Muscle layer of colon (tissue), 2 donors: ENCODE measurements around the gene BRD9.
"Not testable (repeated sequence)": the region's sequence is repeated elsewhere in the genome, so short reads cannot be mapped to it uniquely, and the experiment has no call there.

Experiments
- H3K27ac ChIP-seq: one replicate; pipeline ENCODE4 v1.7.0; 2013; ENCODE audit warnings: low read depth, mild to moderate bottlenecking, low read length, moderate library complexity
- H3K27me3 ChIP-seq, 2 donors: one replicate each; pipeline ENCODE4 v1.7.0; 2013; ENCODE audit warnings: low read length in 2 of 2, mild to moderate bottlenecking in 2 of 2; ENCODE audit not compliant: insufficient read depth in 2 of 2, control insufficient read depth in 1 of 2
- H3K36me3 ChIP-seq: one replicate; pipeline ENCODE4 v1.7.0; 2013; ENCODE audit warnings: mild to moderate bottlenecking, low read length; ENCODE audit not compliant: insufficient read depth
- H3K4me1 ChIP-seq: one replicate; pipeline ENCODE4 v1.7.0; 2013; ENCODE audit warnings: mild to moderate bottlenecking, low read length; ENCODE audit not compliant: insufficient read depth
- H3K4me3 ChIP-seq, 2 donors: one replicate each; pipeline ENCODE4 v1.7.0; 2013; ENCODE audit warnings: low read length in 2 of 2, low read depth in 1 of 2, mild to moderate bottlenecking in 1 of 2, moderate library complexity in 1 of 2
- H3K9ac ChIP-seq: one replicate; pipeline ENCODE4 v1.7.0; 2013; ENCODE audit warnings: low read length
- H3K9me3 ChIP-seq: one replicate; pipeline ENCODE4 v1.7.0; 2013; ENCODE audit warnings: mild to moderate bottlenecking, low read length
- donor health status: abdominal sarcoma.
- donor health status: Adenocarcinoma of cecum.

The BRD9 gene

GRCh38 chr5:825544-825943, 67.1 kb downstream of the BRD9 start:
- H3K27ac ChIP-seq, H3K27me3 ChIP-seq, H3K4me1 ChIP-seq, H3K4me3 ChIP-seq, H3K9ac ChIP-seq, H3K9me3 ChIP-seq, H3K36me3 ChIP-seq: not testable (repeated sequence)

GRCh38 chr5:821504-821903, 71.1 kb downstream of the BRD9 start:
- H3K27ac ChIP-seq: no peak overlapping the region
- H3K4me1 ChIP-seq: no peaks in the 10 kb centered on the region
- H3K4me3 ChIP-seq: no peak overlapping the region
- no peaks in the 10 kb centered on the region for H3K9me3 ChIP-seq
- no peak overlapping the region for H3K9ac ChIP-seq
- H3K27me3 ChIP-seq: no peaks in the 10 kb centered on the region
- no peaks in the 10 kb centered on the region for H3K36me3 ChIP-seq

GRCh38 chr5:820245-820644, 72.4 kb downstream of the BRD9 start:
- Histone ChIP-seq H3K9me3 (no peaks in the 10 kb centered on the region), H3K4me3 (no peak overlapping the region), H3K9ac (no peak overlapping the region), H3K36me3 (no peaks in the 10 kb centered on the region), H3K27me3 (no peaks in the 10 kb centered on the region), H3K27ac (no peak overlapping the region), H3K4me1 (no peaks in the 10 kb centered on the region)

- Histone ChIP-seq H3K27me3 (no peaks in the 10 kb centered on the region), H3K9ac (no peak overlapping the region), H3K4me1 (no peaks in the 10 kb centered on the region), H3K4me3 (no peak overlapping the region), H3K36me3 (no peaks in the 10 kb centered on the region), H3K9me3 (no peaks in the 10 kb centered on the region), H3K27ac (no peak overlapping the region)
These were observed 73.5 kb downstream of the BRD9 start for GRCh38 chr5:819078-819477.

DNA sequence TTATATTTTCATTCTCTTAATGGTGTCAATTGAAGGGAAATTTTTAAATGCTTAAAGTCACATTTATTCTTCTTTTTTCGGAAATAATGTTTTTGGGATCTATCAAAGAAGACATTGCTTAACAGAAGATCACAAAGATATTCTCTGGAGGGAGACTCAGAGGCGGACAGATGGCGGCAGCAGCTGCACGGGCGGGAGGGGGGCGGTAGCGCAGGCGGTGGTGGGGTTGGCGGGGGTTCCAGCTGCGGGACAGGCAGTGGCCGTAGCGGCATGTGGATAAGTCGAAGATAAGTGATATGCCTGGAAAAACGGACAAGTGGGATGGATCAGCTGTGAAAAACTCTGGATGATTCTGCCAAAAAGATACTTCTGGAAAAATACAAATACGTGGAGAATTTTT, 76.4 kb downstream of the BRD9 start:
- Histone ChIP-seq H3K4me3 (no peak overlapping the region), H3K27me3 (no peaks in the 10 kb centered on the region), H3K36me3 (no peaks in the 10 kb centered on the region), H3K27ac (no peak overlapping the region), H3K9me3 (no peaks in the 10 kb centered on the region), H3K9ac (no peak overlapping the region), H3K4me1 (no peaks in the 10 kb centered on the region)

GRCh38 chr5:815449-815848, 77.2 kb downstream of the BRD9 start:
- H3K4me1 ChIP-seq: no peaks in the 10 kb centered on the region
- no peak overlapping the region for H3K9ac ChIP-seq
- H3K27me3 ChIP-seq: no peaks in the 10 kb centered on the region
- no peak overlapping the region for H3K4me3 ChIP-seq
- no peaks in the 10 kb centered on the region for H3K36me3 ChIP-seq
- H3K27ac ChIP-seq: no peak overlapping the region
- H3K9me3 ChIP-seq: no peaks in the 10 kb centered on the region
